ENCODE data around the gene DDO.

- TF ChIP-seq CTCF (optimal IDR thresholded peaks at IDR 0.05 in 1 of 3, IDR thresholded peaks at IDR 0.05 in 1 of 3, conservative IDR thresholded peaks at IDR 0.05 in 1 of 3; ENCODE audit: extremely low read depth in 1 of 3, insufficient read depth in 2 of 3, low read length in 3 of 3) (no peak), EZH2 (IDR thresholded peaks at IDR 0.05; ENCODE audit: low read length) (no peak)
Observed at GRCh38 chr6:110446405-110446804, 31.0 kb upstream of the DDO start.
